ENCODE data around the gene RHEX.

DNA sequence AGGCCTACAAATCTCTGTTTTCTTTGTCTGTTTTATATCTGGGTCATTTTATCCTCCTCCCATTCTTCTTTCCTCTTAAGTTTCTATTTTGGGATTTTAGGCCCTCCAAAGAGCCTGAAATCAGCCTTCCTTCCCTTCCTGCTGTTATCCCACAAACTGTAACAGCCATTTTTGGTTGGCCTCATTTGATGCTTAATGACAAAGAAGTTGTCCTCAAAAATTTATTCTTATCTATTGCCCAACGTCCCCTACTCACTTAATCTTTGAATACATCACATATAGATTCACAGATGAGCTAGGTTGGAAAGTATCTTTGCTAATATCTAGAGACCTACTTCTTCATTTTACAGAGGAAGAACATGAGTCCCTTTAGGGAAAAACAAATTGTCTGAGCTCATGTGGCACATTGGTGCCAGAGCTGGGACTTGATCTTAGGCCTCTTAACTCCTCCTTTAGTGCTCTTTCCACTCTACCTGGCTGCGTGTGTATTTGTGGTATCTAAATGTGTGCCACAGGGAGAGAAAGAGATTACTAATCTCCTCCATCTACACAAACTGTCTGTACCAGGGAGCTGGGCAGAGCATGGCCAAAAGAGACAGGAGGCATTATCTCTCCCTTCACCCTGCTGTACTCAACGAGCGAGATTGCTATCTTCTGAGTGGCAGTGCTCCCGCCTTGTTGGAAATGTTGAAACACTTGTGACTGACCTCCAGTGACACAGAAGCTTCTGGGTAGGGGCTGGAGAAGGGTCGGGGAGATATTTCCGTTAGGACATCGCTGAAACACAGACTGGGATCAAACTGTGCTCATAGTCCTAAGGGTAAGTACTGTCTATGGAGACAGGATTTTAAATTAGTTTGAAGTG, 30.1 kb downstream of the RHEX start:
- TF ChIP-seq CTCF (IDR thresholded peaks at IDR 0.05) = no peak
- TF ChIP-seq POLR2A (IDR thresholded peaks at IDR 0.05) = no peak

Data from lower leg skin (tissue), 3 donors.